GM21367 (cell line): ENCODE results near the gene USP32.
"Not testable (repeated sequence)": the region's sequence is repeated elsewhere in the genome, so short reads cannot be mapped to it uniquely, and the experiment has no call there.

Experiments used
- ATAC-seq: cut with Tn5 transposase; IDR thresholded peaks from one replicate; pipeline ENCODE4 v1.9.1; 2021; ENCODE audit not compliant: unreplicated experiment

Gene USP32

GRCh38 chr17:60342492-60342891 lies 49.4 kb downstream of the USP32 start:
- ATAC-seq: not testable (repeated sequence)

GRCh38 chr17:60335289-60335688 lies 56.6 kb downstream of the USP32 start:
- ATAC-seq: no peak

- no peak for ATAC-seq
These were observed 58.3 kb downstream of the USP32 start for GRCh38 chr17:60333628-60334031.

- ATAC-seq: not testable (repeated sequence)
These were observed 58.9 kb downstream of the USP32 start for GRCh38 chr17:60333072-60333471.

- ATAC-seq: no peak
These were observed 59.4 kb downstream of the USP32 start for GRCh38 chr17:60332574-60332973.

- no peak for ATAC-seq
These were observed 61.2 kb downstream of the USP32 start for GRCh38 chr17:60330731-60331130.

- ATAC-seq: no peak
These were observed 63.3 kb downstream of the USP32 start for GRCh38 chr17:60328679-60329078.

GRCh38 chr17:60327901-60328273 lies 64.0 kb downstream of the USP32 start:
- ATAC-seq: no peak

- no peak for ATAC-seq
These were observed 64.6 kb downstream of the USP32 start for GRCh38 chr17:60327134-60327900.

- ATAC-seq: no peak
These were observed 65.2 kb downstream of the USP32 start for GRCh38 chr17:60326702-60327101.

- ATAC-seq: no peak
These were observed 66.0 kb downstream of the USP32 start for GRCh38 chr17:60325730-60326524.

GRCh38 chr17:60323754-60324153 lies 68.2 kb downstream of the USP32 start:
- no peak for ATAC-seq

GRCh38 chr17:60322056-60322387 lies 69.9 kb downstream of the USP32 start:
- ATAC-seq: no peak

GRCh38 chr17:60321336-60322055 lies 70.4 kb downstream of the USP32 start:
- ATAC-seq: no peak

GRCh38 chr17:60318830-60319229 lies 73.1 kb downstream of the USP32 start:
- ATAC-seq: no peak

- ATAC-seq: no peak
These were observed 73.6 kb downstream of the USP32 start for GRCh38 chr17:60318326-60318725.

- ATAC-seq: no peak
These were observed 76.3 kb downstream of the USP32 start for GRCh38 chr17:60315650-60316049.

GRCh38 chr17:60314900-60315299 lies 77.0 kb downstream of the USP32 start:
- not testable (repeated sequence) for ATAC-seq

GRCh38 chr17:60314423-60314822 lies 77.5 kb downstream of the USP32 start:
- no peak for ATAC-seq

GRCh38 chr17:60311936-60312335 lies 80.0 kb downstream of the USP32 start:
- ATAC-seq: no peak

GRCh38 chr17:60311186-60311585 lies 80.7 kb downstream of the USP32 start:
- no peak for ATAC-seq

GRCh38 chr17:60305141-60305540 lies 86.8 kb downstream of the USP32 start:
- no peak for ATAC-seq
